Measurements from ENCODE around the gene ATXN1.

The ATXN1 gene

DNA sequence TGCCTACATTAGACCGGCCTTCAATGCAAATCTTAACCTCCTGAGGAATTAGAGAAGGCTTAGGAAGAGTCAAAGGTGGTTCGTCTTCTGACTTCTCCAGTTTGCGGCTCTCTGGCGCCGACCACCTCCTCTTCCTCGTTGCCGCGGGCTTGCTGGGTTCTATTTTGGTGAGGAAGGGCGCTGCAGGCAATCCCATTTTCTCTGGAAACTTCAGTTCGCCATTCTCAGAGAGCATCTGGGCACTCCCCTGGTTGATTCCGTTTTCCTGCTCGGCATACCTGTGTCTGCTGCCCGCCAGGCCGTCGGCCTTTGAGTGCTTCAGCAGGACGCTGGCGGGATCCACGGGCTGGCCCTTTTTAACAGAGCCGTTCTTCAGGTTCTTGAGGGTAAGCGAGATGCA lies 454.9 kb downstream of the ATXN1 start:
- TF ChIP-seq, protein P1, sequence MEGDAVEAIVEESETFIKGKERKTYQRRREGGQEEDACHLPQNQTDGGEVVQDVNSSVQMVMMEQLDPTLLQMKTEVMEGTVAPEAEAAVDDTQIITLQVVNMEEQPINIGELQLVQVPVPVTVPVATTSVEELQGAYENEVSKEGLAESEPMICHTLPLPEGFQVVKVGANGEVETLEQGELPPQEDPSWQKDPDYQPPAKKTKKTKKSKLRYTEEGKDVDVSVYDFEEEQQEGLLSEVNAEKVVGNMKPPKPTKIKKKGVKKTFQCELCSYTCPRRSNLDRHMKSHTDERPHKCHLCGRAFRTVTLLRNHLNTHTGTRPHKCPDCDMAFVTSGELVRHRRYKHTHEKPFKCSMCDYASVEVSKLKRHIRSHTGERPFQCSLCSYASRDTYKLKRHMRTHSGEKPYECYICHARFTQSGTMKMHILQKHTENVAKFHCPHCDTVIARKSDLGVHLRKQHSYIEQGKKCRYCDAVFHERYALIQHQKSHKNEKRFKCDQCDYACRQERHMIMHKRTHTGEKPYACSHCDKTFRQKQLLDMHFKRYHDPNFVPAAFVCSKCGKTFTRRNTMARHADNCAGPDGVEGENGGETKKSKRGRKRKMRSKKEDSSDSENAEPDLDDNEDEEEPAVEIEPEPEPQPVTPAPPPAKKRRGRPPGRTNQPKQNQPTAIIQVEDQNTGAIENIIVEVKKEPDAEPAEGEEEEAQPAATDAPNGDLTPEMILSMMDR (IDR thresholded peaks at IDR 0.05; ENCODE audit: extremely low read depth, missing control alignments): no peak
- no peak for DNase-seq (ENCODE audit: low spot score)

DNA sequence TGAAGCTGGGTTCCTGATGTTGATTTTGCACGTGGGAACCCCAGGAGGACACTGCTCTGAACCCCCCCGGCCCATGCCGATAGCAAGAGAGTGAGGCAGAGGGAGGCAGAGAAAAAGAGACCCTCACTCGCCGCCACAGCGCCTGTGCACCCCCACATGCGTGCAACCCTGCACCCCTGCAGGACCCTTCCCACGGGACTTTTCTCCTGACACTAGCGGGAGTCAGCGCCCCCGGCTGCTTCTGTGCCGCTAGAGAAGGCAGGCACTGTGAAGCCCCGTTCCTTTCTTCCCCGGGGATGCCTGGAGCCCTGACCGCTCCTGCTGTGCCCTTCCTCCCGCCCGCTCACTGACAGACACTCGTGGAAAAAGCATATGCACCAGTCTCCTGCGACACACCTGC lies 455.5 kb downstream of the ATXN1 start:
- TF ChIP-seq, protein P1 (IDR thresholded peaks at IDR 0.05; ENCODE audit: extremely low read depth, missing control alignments): no peak
- DNase-seq (ENCODE audit: low spot score): no peak

DNA sequence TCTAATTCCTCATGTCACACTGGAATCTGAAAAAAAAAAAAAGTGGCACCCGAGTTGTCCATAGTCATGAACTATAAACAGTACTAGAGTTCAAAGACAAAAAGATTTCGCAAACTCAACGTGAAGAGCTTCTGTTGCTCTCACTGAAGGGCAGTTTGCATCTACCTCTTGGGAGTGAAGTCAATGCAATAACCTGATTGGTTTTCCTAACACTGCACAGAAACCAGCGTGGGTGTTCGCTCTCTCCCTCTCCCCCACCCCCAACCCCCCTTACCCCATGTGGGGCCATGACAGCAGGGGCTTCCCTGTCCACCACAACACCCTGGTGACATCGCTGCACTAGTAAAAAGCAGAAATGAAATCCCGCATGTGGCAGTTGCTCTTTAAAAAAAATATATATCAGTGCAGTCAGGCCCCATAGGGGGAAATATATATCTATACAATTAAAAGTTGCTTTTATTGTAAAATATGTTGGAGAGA lies 456.0 kb downstream of the ATXN1 start:
- peak; percentile 83 for DNase-seq (ENCODE audit: low spot score)
- TF ChIP-seq, protein P1 (IDR thresholded peaks at IDR 0.05; ENCODE audit: extremely low read depth, missing control alignments): no peak

DNA sequence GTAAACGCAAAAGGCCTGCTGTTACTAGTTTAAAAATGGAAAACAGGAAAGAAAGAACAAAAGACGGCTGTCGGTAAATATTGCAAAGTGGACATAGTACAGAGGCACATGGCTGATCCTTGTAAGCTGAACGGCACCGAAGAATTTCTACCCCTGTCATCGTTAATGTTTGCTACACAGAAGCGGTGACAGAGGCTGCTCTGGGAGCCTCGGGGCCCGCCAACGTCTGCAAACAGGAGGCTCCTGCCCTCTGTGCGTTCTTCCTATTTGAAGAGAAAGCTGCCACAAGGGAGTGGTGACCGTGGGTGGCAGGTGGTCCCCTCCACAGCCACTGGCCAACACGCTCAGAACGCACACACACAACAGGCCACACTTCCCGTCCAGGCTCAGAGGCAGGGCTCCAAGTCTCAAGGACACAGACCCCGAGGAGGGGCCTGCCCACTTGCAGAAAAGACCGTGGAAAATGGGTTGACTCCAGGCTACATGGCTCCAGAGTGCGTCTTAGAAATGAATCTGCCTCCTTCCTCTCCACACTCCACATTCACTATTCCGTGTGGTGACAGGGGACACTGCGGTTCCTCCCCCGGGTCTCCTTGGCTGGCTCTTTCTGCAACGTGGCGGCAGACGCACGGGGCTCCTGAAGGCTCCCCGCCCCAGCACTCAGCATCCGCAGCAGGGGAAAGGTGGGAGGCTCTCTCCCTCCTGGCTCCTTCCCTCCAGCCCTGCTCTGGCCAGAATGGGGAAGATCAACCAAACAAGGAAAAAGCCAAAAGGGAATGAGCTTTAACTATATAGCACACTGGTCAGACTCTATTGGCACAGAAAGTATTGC lies 458.3 kb downstream of the ATXN1 start:
- no peak for DNase-seq (ENCODE audit: low spot score)
- TF ChIP-seq, protein P1 (IDR thresholded peaks at IDR 0.05; ENCODE audit: extremely low read depth, missing control alignments): no peak

DNA sequence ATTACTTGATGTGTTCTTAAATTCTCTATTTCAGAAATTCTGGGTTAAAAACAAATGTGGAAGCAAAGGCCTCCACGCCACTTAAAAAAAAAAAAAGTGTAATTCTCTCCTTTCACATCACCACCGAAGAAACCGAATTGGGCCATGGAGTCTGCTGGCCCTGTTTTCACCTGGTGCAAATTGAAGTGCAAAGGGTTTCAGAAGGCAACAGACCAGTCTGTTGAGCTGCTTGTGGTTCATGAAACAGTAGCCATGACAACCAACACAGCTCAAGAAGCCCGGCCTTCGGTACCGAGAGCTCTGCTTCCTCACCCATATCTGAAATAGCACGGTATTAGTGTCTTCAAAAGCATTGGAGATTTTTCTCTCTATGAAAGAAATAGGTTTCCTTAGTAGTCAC lies 459.7 kb downstream of the ATXN1 start:
- TF ChIP-seq, protein P1 (IDR thresholded peaks at IDR 0.05; ENCODE audit: extremely low read depth, missing control alignments): no peak
- DNase-seq (ENCODE audit: low spot score): peak; percentile 71

DNA sequence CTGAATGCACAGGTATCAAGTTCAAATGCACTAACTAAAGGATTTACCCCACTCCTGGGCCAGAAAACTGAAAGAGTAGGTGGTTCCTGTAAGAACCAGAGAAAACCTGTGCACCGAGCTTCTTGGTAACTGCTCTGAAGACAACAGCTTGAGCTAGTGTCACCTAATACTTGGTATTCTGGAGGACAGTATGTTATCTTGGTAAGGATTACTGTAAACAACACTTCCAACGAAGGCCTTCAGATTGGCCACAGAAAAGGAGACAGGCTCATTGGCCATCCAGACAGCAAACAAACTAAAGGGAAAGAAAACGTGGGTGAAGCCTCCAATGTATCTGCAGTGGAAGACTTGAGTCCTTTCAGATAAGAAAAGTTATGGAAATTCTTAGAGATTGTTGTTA lies 461.4 kb downstream of the ATXN1 start:
- DNase-seq (ENCODE audit: low spot score): no peak
- TF ChIP-seq, protein P1 (IDR thresholded peaks at IDR 0.05; ENCODE audit: extremely low read depth, missing control alignments): no peak

DNA sequence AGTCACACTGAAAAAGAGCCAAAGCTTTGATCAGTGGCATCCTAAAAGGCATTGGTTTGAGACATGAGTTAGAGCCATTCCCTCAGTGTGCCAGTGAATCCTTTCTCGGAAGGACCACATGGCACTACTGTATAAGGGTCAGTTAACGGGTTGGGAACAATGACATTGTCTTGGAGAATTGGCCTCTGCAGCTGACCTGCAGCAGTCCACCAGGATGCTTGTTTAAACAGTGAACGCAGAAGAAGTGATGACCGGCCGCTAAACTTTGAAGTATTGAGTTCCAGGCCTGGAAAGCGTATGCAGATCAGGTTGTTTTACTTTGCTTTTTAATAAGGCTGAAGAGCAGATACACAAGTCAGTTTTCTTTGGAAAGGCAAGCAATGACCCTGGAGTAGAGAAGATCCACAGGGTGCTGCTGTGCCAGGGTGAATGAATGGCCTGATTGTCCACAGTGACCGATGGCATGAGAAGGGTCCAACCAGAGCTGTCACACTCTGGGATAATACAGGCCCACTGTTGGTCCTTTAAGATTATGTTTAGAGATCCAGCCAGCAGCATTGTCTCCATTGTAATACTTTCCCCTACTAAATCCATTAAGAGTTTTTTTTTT lies 465.1 kb downstream of the ATXN1 start:
- no peak for DNase-seq (ENCODE audit: low spot score)
- TF ChIP-seq, protein P1 (IDR thresholded peaks at IDR 0.05; ENCODE audit: extremely low read depth, missing control alignments): no peak
